Caco-2 (cell line): Measurements from ENCODE around the gene CIART. TPM values are rescaled to one million over a fixed set of nuclear protein-coding genes. Genes with fewer than 3 reads are reported as not detected.

ENCODE experiments used
- BruUV-seq: library from RNA; stranded (reverse); fragments of 400-500 nt; replicated peaks from 2 replicates; lab custom pipeline; 2021; lab: Mats Ljungman, UMichigan
- CTCF ChIA-PET: fragments of 300-600 bp; sonication (Branson Sonifier 250); formaldehyde crosslinking; loops from one replicate; lab custom pipeline; 2022; ENCODE audit warnings: antibody characterized with exemption; lab: Charles Lee
- POLR2A ChIA-PET: fragments of 300-600 bp; sonication (Branson Sonifier 250); formaldehyde crosslinking; loops from one replicate; lab custom pipeline; 2022; ENCODE audit warnings: antibody characterized with exemption; lab: Charles Lee
- DNase-seq, 2 experiments: peaks; one replicate each; pipeline versions ENCODE4 v3.0.0 to v3.0.0-alpha.2; 2020 to 2022
- H3K27me3 ChIP-seq: replicated peaks from 2 replicates; pipeline ENCODE4 v1.6.0; 2011; ENCODE audit warnings: low read length; ENCODE audit not compliant: control insufficient read depth, insufficient read depth
- H3K36me3 ChIP-seq: 2 replicates; pipeline ENCODE4 v1.5.1; 2011; ENCODE audit warnings: low read length; ENCODE audit not compliant: control insufficient read depth, insufficient read depth
- H3K4me1 ChIP-seq: fragments of 250-450 bp; sonication (Bioruptor Pico); 2 replicates; pipeline ENCODE4 v1.5.1; 2020; ENCODE audit warnings: mild to moderate bottlenecking
- H3K4me3 ChIP-seq: 2 replicates; pipeline ENCODE4 v1.5.1; 2011; ENCODE audit warnings: low read depth, mild to moderate bottlenecking, control low read depth, low read length
- H3K9me3 ChIP-seq: fragments of 250-450 bp; sonication (Bioruptor Pico); 2 replicates; pipeline ENCODE4 v1.5.1; 2020; ENCODE audit warnings: mild to moderate bottlenecking, moderate library complexity
- H3K27ac Mint-ChIP-seq: one replicate; pipeline ENCODE4 v1.8.0; 2022; ENCODE audit warnings: mixed read lengths; ENCODE audit not compliant: unreplicated experiment
- H3K27me3 Mint-ChIP-seq: one replicate; pipeline ENCODE4 v1.8.0; 2022; ENCODE audit warnings: mixed read lengths; ENCODE audit not compliant: insufficient read depth, unreplicated experiment
- H3K36me3 Mint-ChIP-seq: one replicate; pipeline ENCODE4 v1.8.0; 2022; ENCODE audit warnings: mild to moderate bottlenecking, mixed read lengths; ENCODE audit not compliant: insufficient read depth, unreplicated experiment
- H3K4me1 Mint-ChIP-seq: one replicate; pipeline ENCODE4 v1.8.0; 2022; ENCODE audit warnings: low read depth, mixed read lengths; ENCODE audit not compliant: unreplicated experiment
- H3K4me3 Mint-ChIP-seq: one replicate; pipeline ENCODE4 v1.8.0; 2022; ENCODE audit warnings: mild to moderate bottlenecking, moderate library complexity, mixed read lengths; ENCODE audit not compliant: unreplicated experiment
- H3K9me3 Mint-ChIP-seq: one replicate; pipeline ENCODE4 v1.8.0; 2022; ENCODE audit warnings: mixed read lengths; ENCODE audit not compliant: unreplicated experiment
- CTCF ChIP-seq, 2 experiments: fragments of 200-600 bp in 1 of 2; IDR thresholded peaks; 1 replicate in 1 of 2; 2 replicates in 1 of 2; pipeline versions ENCODE4 v1.5.1 to v1.8.0; 2011 to 2022; ENCODE audit warnings: antibody characterized with exemption in 1 of 2, control low read depth in 1 of 2, inconsistent platforms in 1 of 2, low read depth in 1 of 2, low read length in 1 of 2, mild to moderate bottlenecking in 1 of 2, moderate library complexity in 1 of 2; ENCODE audit not compliant: insufficient read depth in 1 of 2, severe bottlenecking in 1 of 2, unreplicated experiment in 1 of 2
- intact Hi-C: fragments of 100-400 bp; cut with micrococcal nuclease; formaldehyde crosslinking; loops from one replicate; pipeline ENCODE4 v1.10.0; 2022; ENCODE audit not compliant: unreplicated experiment
- total RNA-seq: library from RNA; stranded (reverse); gene quantifications from 2 replicates; pipeline ENCODE4 v1.2.3, GENCODE V29; 2022

CIART gene
- total RNA-seq, 1 experiment from 2014 or later, result 3.2 TPM

GRCh38 chr1:150280138-150280707, 2.1 kb upstream of the CIART start:
- intact Hi-C loops, result no loop called here
- Mint-ChIP-seq H3K4me3 (peak overlapping the region; percentile 84), H3K4me1 (peaks cover 16% of the 10 kb centered on the region), H3K36me3 (peaks cover 7% of the 10 kb centered on the region), H3K27me3 (peaks cover 5% of the 10 kb centered on the region), H3K27ac (no peak overlapping the region), H3K9me3 (no peaks in the 10 kb centered on the region)
- Histone ChIP-seq H3K9me3 (no peaks in the 10 kb centered on the region), H3K36me3 (no peaks in the 10 kb centered on the region), H3K4me3 (no peak overlapping the region), H3K27me3 (no peaks in the 10 kb centered on the region), H3K4me1 (peaks cover 4% of the 10 kb centered on the region; the same call in 1 of the 2 replicates)
- TF ChIP-seq CTCF (IDR thresholded peaks at IDR 0.05; ENCODE audit: insufficient read depth in 1 of 2, low read depth in 1 of 2, low read length in 1 of 2, severe bottlenecking in 1 of 2, unreplicated experiment in 1 of 2), result no peak
- ChIA-PET POLR2A (no interaction called here), CTCF (no interaction called here)
- no peak for DNase-seq
- no TSS peak for BruUV-seq

- intact Hi-C loops, result loop anchor here (1.0 kb wide), 1 partner anchor 25 kb away; no protein-coding TSS in a partner anchor
- peaks cover 16% of the 10 kb centered on the region for H3K4me1 Mint-ChIP-seq
- BruUV-seq, result no TSS peak
- H3K9me3 ChIP-seq, result no peaks in the 10 kb centered on the region
- H3K27ac Mint-ChIP-seq, result peak overlapping the region; percentile 67
- peak overlapping the region; percentile 84 for H3K4me3 Mint-ChIP-seq
- ChIA-PET CTCF (interaction anchor here (0.5 to 2.8 kb wide), 5 partner anchors 8 to 94 kb away, joined by 3 to 29 read pairs (median 5); partner anchors contain the start of genes C1orf54 and CA14), POLR2A (no interaction called here)
- peaks cover 4% of the 10 kb centered on the region; the same call in 1 of the 2 replicates for H3K4me1 ChIP-seq
- H3K27me3 Mint-ChIP-seq, result peaks cover 5% of the 10 kb centered on the region
- no peaks in the 10 kb centered on the region for H3K27me3 ChIP-seq
- peak; percentile 47 to 75 for TF ChIP-seq CTCF (IDR thresholded peaks at IDR 0.05; ENCODE audit: insufficient read depth in 1 of 2, low read depth in 1 of 2, low read length in 1 of 2, severe bottlenecking in 1 of 2, unreplicated experiment in 1 of 2)
- no peaks in the 10 kb centered on the region for H3K9me3 Mint-ChIP-seq
- H3K36me3 ChIP-seq, result no peaks in the 10 kb centered on the region
- H3K4me3 ChIP-seq, result peak overlapping the region; percentile 59
- peak; percentile 59 to 61 for DNase-seq
- H3K36me3 Mint-ChIP-seq, result peaks cover 7% of the 10 kb centered on the region
These were observed 1.1 kb upstream of the CIART start for GRCh38 chr1:150281221-150281757.

GRCh38 chr1:150282558-150282958, 204 bp downstream of the CIART start:
- H3K9me3 Mint-ChIP-seq, result no peaks in the 10 kb centered on the region
- ChIA-PET POLR2A (interaction anchor here (0.6 kb wide), 2 partner anchors 82 to 250 kb away, joined by 3 to 4 read pairs; partner anchors contain the start of gene RPRD2), CTCF (interaction anchor here (0.5 to 2.8 kb wide), 4 partner anchors 26 to 243 kb away, joined by 3 to 29 read pairs (median 6); partner anchors contain the start of gene CA14)
- TSS peak; percentile 36 for BruUV-seq
- peak overlapping the region; percentile 67 for H3K27ac Mint-ChIP-seq
- Histone ChIP-seq H3K4me1 (peaks cover 4% of the 10 kb centered on the region; the same call in 1 of the 2 replicates), H3K36me3 (no peaks in the 10 kb centered on the region; the same call in 1 of the 2 replicates), H3K9me3 (no peaks in the 10 kb centered on the region), H3K4me3 (peak overlapping the region; percentile 63), H3K27me3 (no peaks in the 10 kb centered on the region)
- no peak for TF ChIP-seq CTCF (IDR thresholded peaks at IDR 0.05; ENCODE audit: insufficient read depth in 1 of 2, low read depth in 1 of 2, low read length in 1 of 2, severe bottlenecking in 1 of 2, unreplicated experiment in 1 of 2)
- peak overlapping the region; percentile 84 for H3K4me3 Mint-ChIP-seq
- intact Hi-C loops, result loop anchor here (1.0 to 2.0 kb wide), 2 partner anchors 14 to 46 kb away; partner anchors contain the start of genes ANP32E and APH1A
- peaks cover 16% of the 10 kb centered on the region for H3K4me1 Mint-ChIP-seq
- peaks cover 5% of the 10 kb centered on the region for H3K27me3 Mint-ChIP-seq
- no peak for DNase-seq
- peaks cover 7% of the 10 kb centered on the region for H3K36me3 Mint-ChIP-seq
